Thoracic aorta endothelial cell (primary cell): ENCODE measurements around the gene IRF6. TPM values are rescaled to one million over a fixed set of nuclear protein-coding genes. Genes with fewer than 3 reads are reported as not detected.

Source experiments
- total RNA-seq: library from RNA; depleted of rRNA; stranded (reverse); fragments of >200 nt; gene quantifications from 2 replicates; pipeline ENCODE4 v1.2.3, GENCODE V29; 2012

Gene IRF6
- 14.1 and 20.8 TPM in 2 replicates for total RNA-seq

DNA sequence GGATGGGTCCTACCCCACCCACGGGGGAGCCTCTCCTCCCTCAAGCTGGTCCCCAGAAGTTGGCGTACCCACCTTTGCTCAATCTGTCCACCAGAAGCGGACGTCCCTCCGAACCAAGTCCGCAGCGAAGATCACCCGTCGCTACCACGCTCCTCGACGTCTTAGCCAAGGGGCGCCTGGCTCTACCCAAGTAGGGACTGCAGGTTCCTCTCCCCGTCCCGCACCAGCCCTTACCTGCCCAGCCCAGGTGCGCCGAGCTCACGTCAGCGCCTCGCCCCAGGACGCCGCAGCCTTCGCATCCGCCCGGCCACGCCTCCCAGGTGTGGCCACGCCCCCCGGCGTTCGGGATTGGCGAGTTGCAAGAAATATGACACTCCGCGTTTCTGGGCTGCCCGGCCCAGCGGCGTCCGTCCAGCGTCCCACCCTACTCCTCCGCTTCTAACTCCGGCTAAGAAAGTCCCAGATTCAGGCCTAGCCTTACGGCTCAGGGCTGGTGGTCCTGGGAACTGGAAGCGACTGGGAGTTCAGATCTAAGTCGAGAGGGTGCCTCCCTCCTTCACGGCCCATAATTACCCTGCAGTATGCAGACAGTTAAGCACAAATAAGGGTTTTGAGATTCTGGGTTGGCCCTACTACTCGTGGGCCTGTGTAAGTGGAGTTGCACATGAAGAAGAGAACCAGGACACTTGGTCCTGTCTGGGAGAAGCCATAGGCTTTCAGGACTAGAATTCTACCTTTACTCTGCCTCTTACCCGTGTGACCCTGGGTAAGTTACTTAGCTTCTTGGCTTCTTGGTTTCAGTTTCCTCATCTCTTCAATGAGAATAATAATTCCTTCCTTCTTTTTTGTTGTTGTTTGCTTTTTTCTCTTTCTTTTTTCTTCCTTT is at the start of gene IRF6:
Gene IRF6, minus strand, starts transcription at position 268 of the 886 bp plus-strand sequence. CDS start 4,729 bp downstream, outside the sequence.

GRCh38 chr1:209827384-209828262 is 21.7 kb upstream of the IRF6 start, which contains the start of gene UTP25:
Gene UTP25 (plus strand): TSS chr1:209827972. CDS start chr1:209828064, 92 bp downstream.

DNA sequence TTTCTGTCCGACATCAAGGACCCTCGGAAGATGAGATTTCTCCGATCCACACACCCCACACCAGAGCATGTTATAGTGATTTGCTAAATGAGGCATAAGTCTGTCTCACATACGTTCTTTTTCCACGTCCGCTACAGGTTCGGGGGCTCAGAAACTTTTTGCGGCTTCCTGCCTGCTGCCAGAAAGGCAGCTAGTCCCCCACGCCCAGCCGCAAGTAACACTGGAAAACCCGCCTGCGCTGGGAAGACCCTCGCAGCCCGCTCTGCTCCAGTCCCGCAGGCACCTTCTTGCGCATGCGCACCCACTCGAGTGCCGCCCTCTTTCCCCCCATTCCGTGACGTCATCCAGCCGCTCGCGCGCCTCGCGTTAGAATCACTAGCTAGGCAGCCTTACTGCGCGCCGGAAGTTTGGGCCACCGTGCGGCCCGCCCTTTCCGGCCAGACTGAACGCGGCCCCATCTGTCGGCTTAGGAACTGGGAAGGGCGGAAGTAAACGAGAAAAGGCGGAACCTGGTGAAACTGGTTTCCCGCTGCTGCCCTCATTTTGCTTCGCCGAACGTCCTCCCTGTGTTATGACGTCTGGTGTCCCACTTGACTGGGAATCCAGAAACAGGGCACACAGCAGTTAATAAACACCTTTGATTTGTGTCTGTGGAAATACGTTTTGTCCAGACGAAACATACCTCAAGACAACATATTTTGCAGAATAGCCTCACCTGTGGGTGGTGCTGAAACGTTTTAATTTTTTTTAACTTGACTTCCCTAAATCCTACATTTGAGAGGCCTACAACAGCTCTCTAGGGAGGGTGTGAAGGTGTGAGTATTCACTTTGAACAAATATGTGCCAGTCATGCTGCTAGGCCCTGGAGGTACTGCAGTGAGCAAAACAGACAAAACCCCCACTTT is 21.4 kb downstream of the IRF6 start, which contains the start of gene C1orf74:
Gene C1orf74, minus strand, starts transcription at position 295 of the 905 bp plus-strand sequence. CDS start 925 bp downstream, outside the sequence.

GRCh38 chr1:209755926-209756614 is 49.9 kb downstream of the IRF6 start, which contains the start of gene TRAF3IP3:
Gene TRAF3IP3 (plus strand): TSS chr1:209756053. CDS start chr1:209760040, 3,987 bp downstream.

Other genes with a start within 250 kb of the IRF6 start
- not detected in 2 replicates for gene CAMK1G, start 222.4 kb downstream of the IRF6 start, total RNA-seq
- gene LAMB3, start 153.7 kb downstream of the IRF6 start, total RNA-seq = 3.3 and 3.7 TPM in 2 replicates
- 0.72 and 4.7 TPM in 2 replicates for gene G0S2, start 130.7 kb downstream of the IRF6 start, total RNA-seq
- gene HSD11B1, start 101.3 kb downstream of the IRF6 start, total RNA-seq = not detected in 2 replicates
- gene TRAF3IP3, start 50.1 kb downstream of the IRF6 start, total RNA-seq = not detected in 2 replicates
- 3.2 and 4.6 TPM in 2 replicates for gene C1orf74, start 21.6 kb downstream of the IRF6 start, total RNA-seq
- gene UTP25, start 21.8 kb upstream of the IRF6 start, total RNA-seq = 16.8 and 18.2 TPM in 2 replicates
- 1.2 and 1.4 TPM in 2 replicates for gene SYT14, start 132.1 kb upstream of the IRF6 start, total RNA-seq